Kidney glomerular epithelial cell (primary cell): Measurements from ENCODE around the gene SV2B.

Experiments used
- DNase-seq: peaks from one replicate; lab custom pipeline; 2025; lab: John Stamatoyannopoulos, UW

SV2B gene

DNA sequence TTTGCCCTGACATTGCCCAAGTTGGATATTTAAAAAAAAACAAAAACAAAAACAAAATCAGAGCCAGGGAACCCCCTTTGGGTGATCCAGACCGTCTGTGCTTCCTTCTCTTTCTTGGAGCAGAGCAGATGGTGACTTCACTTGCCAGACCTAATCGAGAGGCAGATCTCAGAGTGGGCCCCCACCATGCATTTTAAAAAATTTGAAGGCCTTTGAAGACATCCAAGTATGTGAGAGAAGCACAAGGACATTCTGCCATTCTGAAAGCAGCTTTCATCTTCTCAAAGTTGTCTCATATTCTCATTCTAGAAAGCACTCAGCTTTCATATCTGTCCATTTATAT lies 93.3 kb downstream of the SV2B start:
- DNase-seq, result no peak

DNA sequence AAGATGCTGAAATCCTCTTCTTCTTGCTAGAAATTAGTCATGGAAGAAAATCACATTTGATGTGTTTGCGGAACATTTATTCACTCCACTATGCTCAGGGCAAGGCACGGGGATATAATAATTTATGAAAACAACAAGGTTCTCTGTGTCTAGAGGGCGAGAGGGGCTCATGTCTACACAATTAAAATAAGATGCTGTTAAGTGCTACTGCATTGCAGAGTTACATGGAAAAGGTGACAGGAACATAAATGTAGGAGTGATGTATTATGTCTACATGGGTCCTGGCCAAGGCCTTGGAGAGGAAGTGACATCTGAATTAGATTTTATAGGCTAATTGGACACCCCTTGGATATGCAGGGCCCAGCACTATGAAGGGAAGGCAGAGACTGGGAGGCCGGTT lies 96.1 kb downstream of the SV2B start:
- no peak for DNase-seq

DNA sequence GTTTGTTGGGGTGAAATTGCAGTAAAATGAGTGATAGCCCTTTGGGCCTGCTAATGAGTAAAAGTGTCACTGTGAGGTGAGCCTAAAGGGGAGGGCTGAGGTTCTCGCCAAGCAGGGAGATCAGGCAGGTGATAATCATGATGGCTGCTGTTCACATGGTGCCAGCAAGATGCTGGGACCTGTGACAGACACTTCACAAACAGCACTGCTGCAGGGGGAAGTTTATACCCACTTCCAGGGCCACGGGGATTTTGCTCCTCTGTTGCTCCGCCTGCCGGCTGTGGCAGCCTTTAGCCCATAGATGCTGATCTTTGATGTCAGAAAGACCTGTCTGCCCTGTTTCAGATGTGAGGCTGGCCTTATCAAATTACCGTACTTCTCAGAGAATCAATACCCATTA lies 96.7 kb downstream of the SV2B start:
- DNase-seq, result no peak

DNA sequence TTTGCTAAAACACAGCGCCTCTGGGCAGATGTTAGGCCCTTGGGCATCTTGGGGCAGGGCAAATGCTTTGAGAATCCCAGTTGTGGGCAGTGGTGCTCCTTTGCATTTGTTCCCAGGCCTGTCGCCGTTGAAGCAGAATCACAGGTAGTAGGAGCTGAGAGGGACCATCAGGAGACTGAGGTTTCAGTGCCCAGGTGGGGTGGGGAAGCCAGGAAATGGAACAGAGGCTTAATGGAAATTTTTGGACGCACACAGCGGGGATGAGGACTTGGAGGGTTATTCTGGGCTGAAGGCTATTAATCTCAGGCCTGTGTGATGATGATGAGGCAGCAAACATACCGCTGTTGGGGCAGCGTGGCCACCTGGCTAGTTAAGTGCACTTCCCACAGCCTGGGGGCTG lies 99.5 kb downstream of the SV2B start:
- no peak for DNase-seq

DNA sequence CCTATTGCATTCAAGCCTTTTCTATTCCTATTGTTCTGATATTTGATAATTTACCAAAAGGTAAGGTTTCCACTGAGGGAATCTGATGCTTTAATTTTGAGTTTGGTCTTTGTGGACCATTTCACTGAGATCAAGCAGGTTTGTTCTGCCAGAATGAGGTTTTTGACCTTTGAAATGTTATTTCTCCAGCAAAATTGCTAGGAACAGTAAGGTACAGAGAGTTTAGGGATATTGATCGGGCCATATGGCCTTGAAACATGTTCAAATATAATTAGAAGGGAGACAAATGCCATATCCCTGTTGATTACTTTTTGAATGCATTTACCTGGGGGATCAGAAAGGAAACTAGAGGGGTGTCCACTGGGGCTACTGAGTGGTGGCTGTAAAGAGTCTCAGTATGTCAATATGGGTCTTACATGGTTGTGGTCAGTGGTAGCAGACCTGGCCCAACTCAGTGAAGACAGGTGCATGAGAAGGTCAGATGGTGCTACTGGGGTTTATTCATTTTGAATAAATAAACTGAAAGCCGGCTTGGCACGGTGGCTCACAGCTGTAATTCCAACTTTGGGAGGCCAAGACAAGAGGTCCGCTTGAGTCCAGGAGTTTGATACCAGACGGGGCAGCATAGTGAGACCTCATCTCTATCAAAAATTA lies 100.2 kb downstream of the SV2B start:
- no peak for DNase-seq

DNA sequence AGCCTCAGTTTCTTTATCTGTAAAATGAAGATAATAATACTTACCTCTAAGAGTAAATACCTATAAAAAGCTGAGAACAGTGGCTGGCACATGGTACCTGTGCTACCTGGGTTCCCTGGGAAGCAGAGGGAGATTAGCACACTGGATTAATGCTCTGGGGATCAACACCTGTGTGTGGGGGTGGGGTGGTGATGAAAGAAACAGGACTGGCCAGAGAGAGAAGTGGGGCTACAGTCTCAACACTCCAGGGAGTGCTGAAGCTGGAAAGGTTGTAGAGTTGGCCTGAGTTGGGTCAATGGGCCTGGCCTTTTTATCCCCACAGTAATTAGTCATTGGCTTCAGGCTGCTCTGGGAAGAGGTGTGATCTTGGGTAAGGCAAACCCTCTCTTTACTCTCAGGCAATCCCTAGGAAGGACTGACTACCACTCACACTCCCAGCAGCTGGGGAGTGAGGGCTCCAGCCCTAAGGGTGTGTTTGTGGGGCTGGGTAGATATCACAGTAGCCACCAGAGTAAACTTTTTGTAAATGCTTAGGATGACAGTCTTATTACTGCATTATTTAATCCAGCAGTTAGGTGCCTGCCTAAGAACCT lies 102.5 kb downstream of the SV2B start:
- DNase-seq, result no peak

DNA sequence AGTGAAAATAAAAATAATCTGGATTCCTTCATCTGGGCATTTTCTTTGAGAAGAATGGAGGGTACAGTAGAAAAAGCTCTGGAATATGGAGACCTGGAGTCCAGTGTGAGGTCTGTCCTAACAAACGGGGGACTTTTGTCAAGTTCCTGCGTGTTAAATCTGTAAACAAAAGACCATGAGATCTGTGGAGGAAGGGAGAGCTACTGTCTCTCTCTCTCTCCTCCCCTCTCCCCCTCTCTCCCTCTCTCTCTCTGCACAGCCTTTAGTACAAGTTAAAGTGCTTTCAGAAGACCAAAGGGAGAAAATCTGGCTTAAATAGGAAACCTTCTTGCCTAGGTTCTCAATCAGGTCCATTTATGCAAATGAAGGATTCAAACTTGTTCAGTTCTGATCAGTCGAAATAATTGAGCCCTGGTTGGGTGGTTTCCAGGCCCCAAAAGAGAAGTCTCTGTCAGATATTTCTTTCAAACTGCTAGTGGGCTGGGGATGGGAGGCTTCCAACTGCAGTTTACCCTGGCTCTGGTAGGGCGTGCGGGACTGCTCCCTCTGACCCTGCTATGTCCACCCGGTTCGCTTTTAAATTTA lies 103.7 kb downstream of the SV2B start:
- DNase-seq, result no peak

DNA sequence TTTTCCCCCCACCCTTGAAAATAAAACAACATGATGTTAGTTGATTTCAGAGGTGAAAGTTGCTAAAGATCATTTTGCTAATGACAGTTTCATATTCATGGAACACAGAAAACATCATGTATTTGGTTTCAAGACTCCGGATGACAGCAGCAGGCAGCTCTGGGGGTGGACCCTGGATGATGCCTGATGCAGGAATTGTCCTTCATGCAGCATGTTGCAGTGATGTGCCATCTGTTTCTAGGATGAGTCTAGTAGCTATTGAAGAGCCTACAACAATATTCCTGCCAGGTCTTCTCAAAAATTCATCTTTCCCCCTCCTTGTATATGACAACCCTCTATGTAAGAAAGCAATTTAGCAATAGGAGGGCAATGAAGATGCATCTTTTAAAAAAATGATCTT lies 108.3 kb downstream of the SV2B start:
- no peak for DNase-seq

DNA sequence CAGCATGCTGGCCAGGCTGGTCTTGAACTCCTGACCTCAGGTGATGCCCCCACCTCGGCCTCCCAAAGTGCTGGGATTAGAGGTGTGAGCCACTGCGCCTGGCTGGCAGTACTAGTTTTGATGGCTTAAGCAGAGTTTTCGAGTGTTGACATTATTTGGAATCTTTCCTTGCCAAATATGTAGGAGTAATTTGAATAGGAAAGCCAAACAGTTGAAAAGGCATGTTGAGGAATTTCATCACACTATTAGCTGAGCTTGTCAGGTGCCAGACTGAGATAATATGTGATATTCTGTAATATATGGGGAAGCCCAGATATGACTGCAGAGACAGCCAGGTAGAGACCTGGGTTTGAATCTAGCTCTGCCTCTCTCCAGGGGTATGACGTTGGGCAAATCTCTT lies 109.3 kb downstream of the SV2B start:
- DNase-seq, result no peak

DNA sequence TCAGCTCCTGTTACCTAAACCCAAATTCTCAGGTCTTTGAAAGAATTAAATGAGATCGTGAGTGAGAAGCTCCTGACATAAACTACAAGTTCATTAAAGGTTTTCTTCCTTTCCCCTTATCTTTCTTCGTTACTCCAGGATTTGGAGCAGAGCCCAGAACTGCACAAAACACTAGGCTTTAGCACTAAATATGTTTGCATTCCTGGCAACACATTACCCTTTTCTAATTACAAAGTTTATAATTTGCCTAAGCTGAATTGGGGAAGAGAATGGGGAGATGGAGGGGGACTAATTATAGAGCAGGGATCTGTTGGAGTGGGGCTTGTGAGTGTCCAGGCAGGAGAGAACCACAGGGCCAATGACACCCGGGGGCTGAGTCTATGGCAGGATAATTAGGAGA lies 109.7 kb downstream of the SV2B start:
- no peak for DNase-seq

DNA sequence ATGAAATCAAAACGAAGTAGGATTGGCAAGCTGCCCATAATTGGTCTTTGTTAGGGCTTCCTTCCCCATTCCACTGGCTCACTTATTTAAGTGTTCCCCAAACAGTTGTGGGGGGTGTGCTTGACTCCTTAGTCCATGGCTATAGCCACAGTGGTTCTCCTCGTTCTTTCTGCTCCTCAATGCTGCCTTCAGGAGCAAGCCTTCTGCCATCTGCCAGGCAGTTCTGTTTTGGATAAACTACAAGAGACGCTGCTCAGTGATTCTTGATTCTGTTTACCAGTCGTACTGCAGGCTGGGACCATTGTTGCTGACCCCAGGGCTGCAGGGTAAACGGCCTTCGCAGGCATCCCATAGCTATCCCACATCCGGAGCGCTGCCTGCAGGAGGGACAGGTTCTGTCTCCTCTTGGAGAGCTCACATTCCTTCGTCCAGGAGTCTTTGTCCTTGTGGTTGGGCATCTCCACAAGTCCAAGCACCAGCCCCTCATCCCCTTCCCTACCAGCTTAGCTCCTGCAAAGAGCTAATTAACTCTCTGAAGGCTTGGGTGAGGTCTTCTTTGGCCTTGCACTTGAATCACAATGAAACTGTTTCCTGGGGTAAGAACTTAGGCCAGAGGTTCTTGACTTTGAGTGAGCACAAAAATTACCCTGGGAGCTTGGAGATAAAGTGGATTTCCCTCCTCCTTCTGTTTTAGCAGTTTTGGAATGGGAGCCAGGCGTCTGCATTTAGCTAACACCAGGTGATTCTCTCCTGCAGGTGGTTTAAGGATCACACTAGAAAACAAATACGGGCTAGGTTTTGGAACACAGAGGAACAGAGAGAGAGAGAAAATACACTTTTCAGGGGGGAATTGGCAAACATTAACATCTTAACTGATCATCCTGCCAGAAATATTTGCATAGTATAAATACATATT lies 114.9 kb downstream of the SV2B start:
- DNase-seq, result no peak

DNA sequence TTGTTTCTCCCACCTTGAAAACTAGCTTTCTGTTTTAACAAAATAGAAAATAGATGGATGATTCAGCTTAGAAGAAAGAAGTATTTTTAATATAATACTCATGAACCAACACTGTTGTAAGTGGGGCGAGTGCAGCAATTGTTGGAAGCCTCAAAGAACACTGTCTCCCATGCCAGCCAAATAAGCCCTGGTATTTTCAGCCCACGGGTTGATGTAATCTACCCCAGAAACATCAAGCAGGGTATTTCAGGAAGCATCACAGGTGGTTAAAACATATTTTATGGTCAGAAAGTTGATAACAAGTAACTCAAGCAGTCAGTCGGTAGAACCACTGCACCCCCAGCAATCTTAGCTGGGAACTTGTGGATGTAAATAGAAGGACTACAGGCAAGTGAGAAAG lies 115.9 kb downstream of the SV2B start:
- no peak for DNase-seq

DNA sequence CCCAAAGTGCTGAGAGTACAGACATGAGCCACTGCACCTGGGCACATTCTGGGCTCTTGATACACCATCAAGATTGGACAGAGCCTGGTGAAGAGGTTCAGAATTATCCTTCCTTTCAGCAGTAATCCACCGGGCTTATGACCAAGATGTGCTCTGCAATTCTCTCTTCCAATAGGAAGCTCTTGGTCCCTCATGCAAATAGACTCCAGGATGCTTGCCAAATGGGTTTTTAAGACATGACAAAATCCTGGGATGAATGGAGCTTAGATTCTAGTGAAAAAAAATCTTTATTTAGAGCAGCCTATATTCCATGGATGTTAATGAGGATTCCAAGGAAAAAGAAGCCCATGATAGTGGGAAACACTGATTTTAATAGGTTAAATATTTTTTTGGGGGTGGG lies 119.1 kb downstream of the SV2B start:
- no peak for DNase-seq

DNA sequence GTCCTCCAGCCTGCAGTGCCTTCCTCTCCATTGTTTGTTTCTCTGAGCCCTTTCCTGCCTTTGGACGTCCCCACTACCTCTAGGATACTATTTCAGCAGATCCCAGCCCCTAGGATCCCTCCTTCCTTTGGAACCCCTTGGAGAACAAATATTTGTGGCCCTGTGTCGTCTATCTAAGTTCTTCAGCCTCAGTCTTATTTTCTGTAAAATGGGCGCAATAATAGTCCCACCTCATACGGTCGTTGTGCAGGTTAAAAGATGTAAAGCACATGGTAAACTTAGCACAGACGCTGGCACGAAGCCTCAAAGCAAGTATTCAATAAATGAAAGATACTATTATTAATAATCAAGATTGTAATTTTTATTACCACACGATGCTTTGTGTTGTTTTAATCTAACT lies 122.0 kb downstream of the SV2B start:
- DNase-seq, result no peak

DNA sequence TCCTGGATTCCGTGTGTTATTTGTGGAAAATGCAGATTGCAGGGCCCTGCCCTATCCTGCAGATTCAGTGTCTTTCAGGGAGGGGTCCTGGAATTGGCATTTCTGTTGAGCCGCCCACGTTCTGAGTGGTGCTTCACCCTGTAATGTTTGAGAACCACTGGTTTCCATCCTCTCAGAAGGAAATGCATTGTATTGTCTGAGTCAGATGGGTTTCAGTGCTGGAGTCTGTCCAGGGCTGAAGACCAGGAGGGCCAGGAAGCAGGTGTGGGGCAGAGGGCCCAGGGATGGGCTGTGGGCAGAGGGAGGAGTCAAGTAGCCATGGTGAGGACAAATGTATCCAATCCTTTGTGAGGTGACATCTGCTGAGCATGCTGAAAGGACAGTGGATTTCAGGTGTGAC lies 123.8 kb downstream of the SV2B start:
- DNase-seq, result no peak

DNA sequence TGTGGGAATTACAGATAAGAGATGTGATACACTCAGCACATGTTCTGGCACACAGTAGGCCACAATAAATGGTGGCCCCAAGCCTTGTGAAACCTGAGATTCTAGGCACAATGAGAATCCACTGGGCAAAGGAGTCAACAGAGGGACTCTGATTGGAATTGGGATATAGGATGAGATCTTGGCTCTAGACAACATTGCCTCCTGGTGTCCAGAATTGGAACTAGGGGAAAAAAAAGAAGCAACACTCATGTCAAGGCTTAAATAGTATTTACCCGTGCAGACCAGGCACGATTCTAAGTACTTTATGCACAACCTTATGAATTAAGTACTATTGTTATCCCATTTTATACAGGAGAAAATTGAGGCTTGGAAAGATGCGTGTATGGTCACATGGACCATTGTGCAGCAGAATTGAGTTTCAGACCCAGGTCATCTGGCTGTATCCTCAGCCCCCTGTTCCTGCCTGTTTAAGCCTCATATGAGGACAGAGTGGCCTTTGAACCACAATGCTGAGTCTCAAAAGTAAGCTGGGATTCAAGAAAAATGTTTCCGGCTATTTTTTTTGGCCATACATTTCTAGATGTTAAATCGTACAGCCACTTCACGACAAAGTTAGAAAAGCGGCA lies 124.8 kb downstream of the SV2B start:
- peak; percentile 13 for DNase-seq

DNA sequence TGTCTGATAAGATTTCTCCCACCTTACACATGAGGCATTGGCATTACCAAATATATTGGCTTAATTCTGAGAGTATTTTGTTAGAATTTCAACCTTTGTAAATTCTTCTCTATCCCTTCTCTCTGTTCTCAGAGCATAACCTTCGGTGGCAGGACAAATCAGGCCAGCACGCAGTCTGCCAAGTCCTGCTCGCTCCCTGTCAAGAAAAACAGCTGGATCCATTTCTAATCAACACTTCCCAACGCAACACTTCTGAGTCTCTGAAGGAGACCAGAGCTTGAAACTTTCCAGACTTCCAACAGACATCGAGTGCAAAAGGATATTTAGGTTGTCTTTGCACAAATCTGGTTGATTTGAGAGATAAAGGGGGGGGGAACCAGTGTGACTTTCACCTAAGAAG lies 125.7 kb downstream of the SV2B start:
- DNase-seq, result no peak

DNA sequence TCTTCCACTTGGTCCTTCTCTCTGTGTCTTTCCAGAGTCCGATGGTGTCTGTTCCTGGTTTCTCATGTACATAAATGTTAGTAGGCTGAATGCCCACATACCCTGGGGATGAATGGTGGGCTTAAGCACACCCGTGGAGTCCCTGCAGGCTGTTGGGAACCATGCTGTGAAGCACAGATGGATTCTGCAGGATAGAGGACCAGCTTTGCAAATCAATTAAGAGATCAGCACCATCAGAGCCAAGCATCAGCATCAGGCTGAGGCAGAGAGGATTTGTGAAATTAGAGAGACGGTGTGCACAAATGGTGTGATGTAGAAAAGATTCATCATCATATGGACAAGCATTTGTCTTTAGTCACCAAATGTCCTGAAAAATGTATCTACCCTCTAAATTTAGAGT lies 127.1 kb downstream of the SV2B start:
- no peak for DNase-seq

DNA sequence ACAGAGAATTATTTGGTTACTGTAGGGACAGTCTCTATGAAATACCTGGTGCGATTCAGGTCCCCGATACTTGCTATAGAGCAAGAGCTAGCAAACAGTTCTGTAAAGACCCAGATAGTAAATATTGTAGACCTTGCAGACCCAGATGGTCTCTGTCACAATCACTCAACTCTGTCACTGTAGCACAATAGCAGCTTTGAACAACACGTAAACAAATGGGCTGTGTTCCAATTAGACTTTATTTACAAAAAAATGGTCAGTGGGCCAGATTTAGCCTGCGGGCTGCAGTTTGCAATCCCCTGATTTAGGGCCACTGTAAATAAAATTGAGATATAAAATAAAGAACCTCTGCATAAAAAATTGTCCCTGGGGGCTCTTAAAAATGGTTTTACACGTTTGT lies 127.7 kb downstream of the SV2B start:
- no peak for DNase-seq

DNA sequence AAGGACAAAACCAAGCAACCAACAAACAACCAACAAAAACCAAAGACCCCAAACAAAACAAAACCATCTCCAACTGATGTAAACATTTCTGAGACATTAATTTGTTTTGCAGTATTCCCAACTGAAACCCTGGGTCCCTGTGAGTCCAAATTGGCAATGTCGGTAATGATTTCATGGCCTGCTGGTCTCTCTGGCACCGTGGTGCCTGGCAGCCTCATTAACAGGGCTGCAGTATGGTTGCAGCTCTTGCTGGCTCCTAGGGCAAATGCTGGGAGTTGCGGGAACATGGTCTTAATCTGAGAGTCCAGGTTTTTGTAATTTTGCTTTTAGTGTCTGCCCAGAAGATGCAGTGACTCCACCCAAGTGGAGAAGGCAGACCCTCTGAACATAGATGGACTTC lies 128.3 kb downstream of the SV2B start:
- no peak for DNase-seq

DNA sequence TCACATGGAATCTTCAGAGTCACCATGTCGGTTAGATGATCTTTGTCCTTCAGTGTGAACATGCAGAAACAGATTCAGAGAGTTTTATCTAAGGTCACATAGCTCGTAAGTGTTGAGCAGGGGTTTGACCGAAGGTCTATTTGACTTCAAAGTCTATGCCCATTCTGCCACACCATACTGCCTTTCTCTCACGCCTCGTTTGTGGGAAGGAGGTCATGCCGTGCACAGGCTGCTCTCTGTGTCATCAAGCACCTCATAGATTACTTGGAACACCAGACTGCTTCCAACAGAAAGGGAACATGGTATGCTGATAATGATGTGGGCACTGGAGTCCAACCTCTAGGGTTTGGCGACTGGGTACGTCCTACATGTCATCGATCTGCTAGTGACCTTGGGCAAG lies 128.8 kb downstream of the SV2B start:
- no peak for DNase-seq

DNA sequence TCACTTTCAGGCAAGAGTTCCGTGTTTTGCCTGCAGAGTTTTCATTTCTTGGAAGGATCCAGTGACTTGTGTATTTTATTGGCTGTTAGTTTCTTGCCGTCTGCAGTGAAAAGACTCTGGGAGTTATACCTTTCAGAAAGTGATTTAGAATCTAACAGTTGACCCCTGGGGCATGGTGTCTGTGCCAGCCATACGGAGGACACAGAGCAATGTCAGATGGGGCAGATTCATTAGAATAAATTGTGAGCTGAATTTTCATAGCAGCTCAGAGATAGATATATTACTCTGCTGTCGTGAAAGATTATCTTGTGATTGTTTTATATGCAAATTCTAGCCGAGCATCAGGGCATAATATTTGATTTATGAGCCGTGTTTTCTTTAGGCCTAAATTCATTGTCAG lies 131.6 kb downstream of the SV2B start:
- DNase-seq, result no peak

DNA sequence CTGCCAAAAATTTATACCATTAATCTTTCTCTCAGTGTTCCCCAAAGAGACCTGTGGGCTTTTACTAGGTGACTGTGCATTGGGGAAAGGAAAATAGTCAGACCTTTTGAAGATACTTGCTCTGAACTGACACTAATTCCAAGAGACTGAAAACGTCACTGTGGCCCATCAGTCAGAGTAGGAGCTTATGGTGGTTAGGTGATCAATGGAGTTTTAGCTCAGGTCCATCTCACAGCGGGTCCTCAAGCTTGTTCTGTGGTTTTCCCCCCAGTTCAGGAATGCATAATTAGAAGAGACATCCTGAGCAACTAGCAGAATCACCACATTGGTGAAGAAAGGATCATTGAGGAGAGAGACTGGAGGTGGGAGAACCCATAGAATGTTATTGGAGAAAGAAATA lies 134.7 kb downstream of the SV2B start:
- DNase-seq, result no peak
